Fibroblast of mammary gland (primary cell): ENCODE data around the gene SLC7A14.

Source experiments
- DNase-seq: peaks from one replicate; pipeline ENCODE4 v3.0.0-alpha.2; 2010; ENCODE audit warnings: low read depth
- H3K4me3 ChIP-seq: 2 replicates; pipeline ENCODE4 v1.5.1; 2011; ENCODE audit warnings: low read depth, mild to moderate bottlenecking, low read length, moderate library complexity; ENCODE audit not compliant: control insufficient read depth
- CTCF ChIP-seq: conservative IDR thresholded peaks from 2 replicates; pipeline ENCODE4 v1.5.1; 2011; ENCODE audit warnings: low read depth, low read length, inconsistent platforms; ENCODE audit not compliant: control insufficient read depth, insufficient read depth

The SLC7A14 gene

GRCh38 chr3:170585937-170586310, at the start of gene SLC7A14:
Gene SLC7A14, minus strand, starts transcription at chr3:170586075. Its CDS starts 59,139 bp downstream, at chr3:170526936.
- peak within 1 kb of the TSS; percentile 36 for H3K4me3 ChIP-seq
- no peak for DNase-seq
- no peak for TF ChIP-seq CTCF

GRCh38 chr3:170635385-170635735, 49.5 kb upstream of the SLC7A14 start:
- no peak for DNase-seq
- no peak for TF ChIP-seq CTCF
- H3K4me3 ChIP-seq = no peak overlapping the region

DNA sequence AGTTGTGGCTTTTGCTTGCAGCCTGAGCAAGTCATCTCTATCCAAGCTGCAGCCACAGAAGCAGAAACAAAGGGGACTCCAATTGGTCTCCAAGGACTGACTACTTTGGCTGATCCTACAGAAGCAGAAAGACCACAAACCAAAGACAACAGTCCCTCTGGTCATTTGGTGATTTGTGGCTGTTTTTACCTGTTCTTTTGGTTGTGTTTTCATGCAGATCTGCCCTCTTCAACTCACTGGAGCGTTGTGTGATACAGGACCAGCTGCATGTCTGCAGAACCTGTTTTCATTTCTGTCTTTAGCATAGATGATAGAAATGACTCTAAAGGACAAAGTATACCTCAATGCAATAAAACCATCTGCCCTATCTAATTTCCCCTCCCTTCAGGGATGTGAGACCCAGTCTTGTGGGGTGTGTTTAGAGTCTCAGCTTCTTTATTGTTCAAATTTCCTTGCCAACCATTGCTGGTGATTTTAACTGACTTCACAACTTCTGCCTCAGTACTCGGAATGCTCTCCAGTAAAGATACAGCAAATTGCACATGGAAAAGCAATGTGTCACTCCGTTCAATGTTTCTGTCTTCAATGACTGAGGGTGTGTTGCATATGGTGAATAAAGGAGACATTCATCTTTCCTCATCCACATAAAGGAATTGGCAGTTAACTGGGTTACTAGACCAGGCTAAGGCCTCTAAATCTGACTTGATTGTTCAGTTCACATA, 48.9 kb upstream of the SLC7A14 start:
- DNase-seq = no peak
- no peak overlapping the region for H3K4me3 ChIP-seq
- no peak for TF ChIP-seq CTCF

- no peak for DNase-seq
- no peak for TF ChIP-seq CTCF
- H3K4me3 ChIP-seq = no peak overlapping the region
Measured at GRCh38 chr3:170633573-170633972, 47.7 kb upstream of the SLC7A14 start.

GRCh38 chr3:170632780-170633179, 46.9 kb upstream of the SLC7A14 start:
- DNase-seq = peak; percentile 45
- no peak overlapping the region for H3K4me3 ChIP-seq
- TF ChIP-seq CTCF = no peak

DNA sequence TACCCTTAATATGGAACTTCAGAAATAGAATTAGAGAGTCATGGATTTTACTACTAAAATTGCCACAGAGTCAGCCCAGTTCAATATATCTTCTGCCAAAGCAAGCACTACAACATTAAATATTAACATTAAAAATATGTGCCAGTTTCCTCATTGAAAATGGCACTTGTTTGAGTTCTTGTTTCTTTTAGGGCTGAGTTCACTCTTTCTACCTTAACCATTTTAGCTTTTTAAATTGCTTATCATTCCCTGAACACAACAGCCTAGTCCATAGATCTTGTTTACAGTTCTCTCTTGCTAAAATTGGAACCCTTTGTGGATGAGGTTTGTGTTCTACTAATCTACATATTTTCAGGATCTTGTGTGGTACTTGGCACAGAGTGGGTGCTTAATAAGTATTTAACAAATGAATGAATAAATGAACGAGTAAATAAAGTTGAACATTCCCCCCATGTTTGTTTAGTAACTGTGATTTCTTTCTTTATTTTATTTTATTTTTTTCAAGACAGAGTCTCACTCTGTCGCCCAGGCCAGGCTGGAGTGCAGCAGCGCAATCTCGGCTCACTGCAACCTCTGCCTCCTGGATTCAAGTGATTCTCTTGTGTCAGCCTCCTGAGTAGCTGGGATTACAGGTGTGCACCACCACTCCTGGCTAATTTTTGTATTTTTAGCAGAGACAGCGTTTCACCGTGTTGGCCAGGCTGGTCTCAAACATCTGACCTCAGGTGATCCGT, 46.0 kb upstream of the SLC7A14 start:
- no peak for DNase-seq
- no peak overlapping the region for H3K4me3 ChIP-seq
- no peak for TF ChIP-seq CTCF
